CD4-positive, alpha-beta T cell treated with Interleukin-4 for 4 hours (primary cell): ENCODE measurements around the gene UQCR11.

Source experiments
- DNase-seq: peaks from one replicate; pipeline ENCODE4 v3.0.0-alpha.2; 2020

The UQCR11 gene

GRCh38 chr19:1613808-1614570 lies 8.7 kb upstream of the UQCR11 start:
- no peak for DNase-seq

GRCh38 chr19:1613146-1613545 lies 7.9 kb upstream of the UQCR11 start:
- DNase-seq, result no peak

GRCh38 chr19:1612114-1613086 lies 7.1 kb upstream of the UQCR11 start:
- no peak for DNase-seq

- no peak for DNase-seq
Measured at GRCh38 chr19:1611353-1611752, 6.1 kb upstream of the UQCR11 start.

- no peak for DNase-seq
Measured at GRCh38 chr19:1610579-1610978, 5.3 kb upstream of the UQCR11 start.

- no peak for DNase-seq
Measured at GRCh38 chr19:1609680-1610474, 4.6 kb upstream of the UQCR11 start.

GRCh38 chr19:1609103-1609396 lies 3.8 kb upstream of the UQCR11 start:
- DNase-seq, result peak; percentile 18

- peak; percentile 29 for DNase-seq
Measured at GRCh38 chr19:1608359-1609102, 3.3 kb upstream of the UQCR11 start.

GRCh38 chr19:1606138-1606651 lies 933 bp upstream of the UQCR11 start:
- no peak for DNase-seq

GRCh38 chr19:1602091-1602707 lies 3.1 kb downstream of the UQCR11 start:
- DNase-seq, result no peak

- DNase-seq, result no peak
Measured at GRCh38 chr19:1601613-1602064, 3.6 kb downstream of the UQCR11 start.

GRCh38 chr19:1599460-1599846 lies 5.8 kb downstream of the UQCR11 start:
- no peak for DNase-seq

GRCh38 chr19:1598777-1599459 lies 6.3 kb downstream of the UQCR11 start:
- DNase-seq, result no peak

- DNase-seq, result no peak
Measured at GRCh38 chr19:1593501-1593772, 11.8 kb downstream of the UQCR11 start.

- DNase-seq, result peak; percentile 83
Measured at GRCh38 chr19:1592755-1593500, 12.3 kb downstream of the UQCR11 start, which contains the start of gene MBD3. Gene MBD3, minus strand, starts transcription at chr19:1592865. Its CDS starts 234 bp downstream, at chr19:1592631.

- peak; percentile 80 for DNase-seq
Measured at GRCh38 chr19:1592024-1592754, 13.1 kb downstream of the UQCR11 start.

- no peak for DNase-seq
Measured at GRCh38 chr19:1591421-1592023, 13.7 kb downstream of the UQCR11 start.

GRCh38 chr19:1590641-1591397 lies 14.4 kb downstream of the UQCR11 start:
- no peak for DNase-seq

GRCh38 chr19:1587872-1588271 lies 17.4 kb downstream of the UQCR11 start:
- no peak for DNase-seq
